MCF 10A (cell line): ENCODE data around the gene NLGN4X. TPM values are rescaled to one million over a fixed set of nuclear protein-coding genes. Genes with fewer than 3 reads are reported as not detected.

Source experiments
- BruUV-seq: library from RNA; stranded (reverse); fragments of 400-500 nt; replicated peaks from 2 replicates; lab custom pipeline; 2021; lab: Mats Ljungman, UMichigan
- CTCF ChIA-PET: fragments of 300-600 bp; sonication (Branson Sonifier 250); formaldehyde crosslinking; extraction: SDS; loops from one replicate; lab custom pipeline; 2021; ENCODE audit warnings: antibody characterized with exemption, inconsistent platforms; lab: Yijun Ruan, JAX
- POLR2A ChIA-PET: fragments of 300-600, 350-650 bp; sonication (Branson Sonifier 250); formaldehyde crosslinking; extraction: SDS; loops from one replicate; lab custom pipeline; 2020; ENCODE audit warnings: antibody characterized with exemption, inconsistent platforms; lab: Yijun Ruan, JAX
- DNase-seq: peaks from one replicate; pipeline ENCODE4 v3.0.0-alpha.2; 2018; ENCODE audit not compliant: unreplicated experiment
- H3K27ac Mint-ChIP-seq: one replicate; pipeline ENCODE4 v1.8.0; 2022; ENCODE audit warnings: mild to moderate bottlenecking, low read depth, mixed read lengths; ENCODE audit not compliant: unreplicated experiment
- H3K27me3 Mint-ChIP-seq: one replicate; pipeline ENCODE4 v1.8.0; 2022; ENCODE audit warnings: mixed read lengths; ENCODE audit not compliant: insufficient read depth, unreplicated experiment
- H3K36me3 Mint-ChIP-seq: one replicate; pipeline ENCODE4 v1.8.0; 2022; ENCODE audit warnings: mild to moderate bottlenecking, moderate library complexity, mixed read lengths; ENCODE audit not compliant: insufficient read depth, unreplicated experiment
- H3K4me1 Mint-ChIP-seq: one replicate; pipeline ENCODE4 v1.8.0; 2022; ENCODE audit warnings: mixed read lengths; ENCODE audit not compliant: insufficient read depth, unreplicated experiment
- H3K4me3 Mint-ChIP-seq: one replicate; pipeline ENCODE4 v1.8.0; 2022; ENCODE audit warnings: mild to moderate bottlenecking, moderate library complexity, mixed read lengths; ENCODE audit not compliant: unreplicated experiment
- H3K9me3 Mint-ChIP-seq: one replicate; pipeline ENCODE4 v1.8.0; 2022; ENCODE audit warnings: mixed read lengths; ENCODE audit not compliant: unreplicated experiment
- CTCF ChIP-seq: fragments of 200-600 bp; IDR thresholded peaks from one replicate; pipeline ENCODE4 v1.8.0; 2022; ENCODE audit warnings: antibody characterized with exemption, mild to moderate bottlenecking; ENCODE audit not compliant: unreplicated experiment
- intact Hi-C: fragments of 100-400 bp; cut with micrococcal nuclease; formaldehyde crosslinking; loops from 2 replicates; pipeline ENCODE4 v1.14.1; 2022
- total RNA-seq: library from RNA; stranded (reverse); gene quantifications from 2 replicates; pipeline ENCODE4 v1.2.3, GENCODE V29; 2022

The NLGN4X gene
- total RNA-seq, 1 experiment from 2014 or later: 1.6 TPM

DNA sequence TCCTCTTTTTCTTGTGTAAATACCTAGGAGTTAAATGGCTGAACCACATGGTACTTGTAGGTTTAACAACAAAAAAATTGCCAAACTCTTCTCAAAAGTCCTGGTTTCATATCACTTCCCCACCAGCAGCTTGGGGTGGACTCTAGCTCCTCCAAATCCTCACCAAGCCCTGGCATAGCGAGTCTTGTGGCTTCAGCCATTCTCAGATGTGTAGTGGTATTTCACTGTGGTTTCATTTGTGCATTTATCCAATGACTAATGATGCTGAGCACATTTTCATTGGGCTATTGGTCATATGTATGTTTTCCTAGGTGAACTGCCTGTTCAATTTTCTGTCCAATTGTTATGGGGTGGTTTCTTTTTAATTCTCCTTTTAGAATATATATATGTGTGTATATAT lies 249.3 kb downstream of the NLGN4X start:
- BruUV-seq: no TSS peak
- POLR2A ChIA-PET: no interaction called here

DNA sequence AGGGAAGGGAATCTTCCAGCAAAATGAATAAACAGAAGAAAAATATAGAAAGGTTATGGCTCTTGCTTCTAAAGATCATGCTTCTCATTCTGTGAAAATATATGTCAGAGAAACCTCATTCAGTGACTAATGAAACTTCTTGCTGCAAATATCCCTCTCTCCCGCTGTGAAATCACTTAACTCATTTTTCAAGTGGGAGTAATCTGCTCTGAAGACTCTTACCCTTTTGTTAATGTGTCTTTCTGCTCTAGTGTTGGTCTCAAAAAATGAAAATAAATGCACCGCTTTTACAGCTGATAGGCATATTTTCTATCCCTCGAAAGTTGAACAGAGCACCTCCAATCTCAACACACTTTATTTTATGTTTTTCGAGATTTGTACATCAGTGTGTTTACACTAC lies 252.3 kb downstream of the NLGN4X start:
- H3K27me3 Mint-ChIP-seq: no peaks in the 10 kb centered on the region
- H3K27ac Mint-ChIP-seq: no peak overlapping the region
- POLR2A ChIA-PET: no interaction called here
- no TSS peak for BruUV-seq
- intact Hi-C loops: no loop called here
- no peak overlapping the region for H3K4me3 Mint-ChIP-seq
- H3K9me3 Mint-ChIP-seq: peaks cover 15% of the 10 kb centered on the region
- TF ChIP-seq CTCF: no peak
- CTCF ChIA-PET: interaction anchor here (0.7 kb wide), 1 partner anchor 275 kb away, joined by 3 read pairs; no protein-coding TSS in a partner anchor
- no peak for DNase-seq
- H3K4me1 Mint-ChIP-seq: peaks cover 3% of the 10 kb centered on the region
- H3K36me3 Mint-ChIP-seq: no peaks in the 10 kb centered on the region

More for the DNA sequence above, 249.3 kb downstream of the NLGN4X start:
- no peak for TF ChIP-seq CTCF
- CTCF ChIA-PET: no interaction called here
- no peak overlapping the region for H3K4me3 Mint-ChIP-seq
- H3K27ac Mint-ChIP-seq: no peak overlapping the region
- H3K27me3 Mint-ChIP-seq: no peaks in the 10 kb centered on the region
- intact Hi-C loops: no loop called here
- no peaks in the 10 kb centered on the region for H3K36me3 Mint-ChIP-seq
- H3K9me3 Mint-ChIP-seq: peaks cover 22% of the 10 kb centered on the region
- H3K4me1 Mint-ChIP-seq: no peaks in the 10 kb centered on the region
- no peak for DNase-seq

DNA sequence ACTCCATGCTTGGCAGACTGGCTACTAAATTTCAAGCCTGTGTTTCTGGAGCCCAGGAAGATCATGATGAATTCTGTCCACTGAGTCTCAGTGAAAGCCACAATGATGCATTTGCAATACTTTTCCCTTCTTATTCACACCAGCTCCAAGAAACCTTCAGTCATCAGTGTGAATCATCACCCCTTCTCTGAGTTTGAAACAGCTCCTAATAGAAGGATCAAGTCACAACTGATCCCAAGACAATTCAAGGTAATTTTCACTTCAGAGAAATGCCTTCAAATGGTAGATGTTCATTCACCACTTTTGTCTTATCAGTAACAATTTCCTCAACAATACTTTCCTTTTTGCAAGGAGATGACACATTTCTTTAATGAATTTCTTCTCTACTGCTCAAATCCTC lies 257.4 kb downstream of the NLGN4X start:
- TF ChIP-seq CTCF: no peak
- ChIA-PET POLR2A (interaction anchor here (0.6 kb wide), 1 partner anchor 79 kb away, joined by 3 read pairs; no protein-coding TSS in a partner anchor), CTCF (no interaction called here)
- no TSS peak for BruUV-seq
- H3K4me1 Mint-ChIP-seq: peaks cover 6% of the 10 kb centered on the region
- peak overlapping the region; percentile 13 for H3K27ac Mint-ChIP-seq
- no peaks in the 10 kb centered on the region for H3K27me3 Mint-ChIP-seq
- intact Hi-C loops: no loop called here
- peaks cover 15% of the 10 kb centered on the region for H3K9me3 Mint-ChIP-seq
- DNase-seq: no peak
- H3K36me3 Mint-ChIP-seq: no peaks in the 10 kb centered on the region
- no peak overlapping the region for H3K4me3 Mint-ChIP-seq

- H3K4me1 Mint-ChIP-seq: peaks cover 6% of the 10 kb centered on the region
Observed at GRCh38 chrX:5965406-5965805, 263.3 kb downstream of the NLGN4X start.

More at GRCh38 chrX:5965406-5965805, 263.3 kb downstream of the NLGN4X start:
- no peaks in the 10 kb centered on the region for H3K27me3 Mint-ChIP-seq
- BruUV-seq: no TSS peak
- no peaks in the 10 kb centered on the region for H3K36me3 Mint-ChIP-seq
- no peak for TF ChIP-seq CTCF
- peaks cover 8% of the 10 kb centered on the region for H3K9me3 Mint-ChIP-seq
- CTCF ChIA-PET: no interaction called here
- no peak for DNase-seq
- no peak overlapping the region for H3K27ac Mint-ChIP-seq
- POLR2A ChIA-PET: no interaction called here
- H3K4me3 Mint-ChIP-seq: no peak overlapping the region
- intact Hi-C loops: no loop called here
